ENCODE results near the gene PKIB. TPM values are rescaled to one million over a fixed set of nuclear protein-coding genes. Genes with fewer than 3 reads are reported as not detected.

PKIB gene
- total RNA-seq, 1 donor from 2014 or later, result 0.13 TPM

GRCh38 chr6:122709922-122710512 is 99.8 kb downstream of the PKIB start:
- no peak for DNase-seq (ENCODE audit: low read depth, low spot score)

GRCh38 chr6:122710908-122711635 is 100.9 kb downstream of the PKIB start:
- no peak for DNase-seq (ENCODE audit: low read depth, low spot score)

- no peak for DNase-seq (ENCODE audit: low read depth, low spot score)
These were observed 101.9 kb downstream of the PKIB start for GRCh38 chr6:122712093-122712447.

- no peak for DNase-seq (ENCODE audit: low read depth, low spot score)
These were observed 102.4 kb downstream of the PKIB start for GRCh38 chr6:122712448-122713137.

- no peak for DNase-seq (ENCODE audit: low read depth, low spot score)
These were observed 102.9 kb downstream of the PKIB start for GRCh38 chr6:122713138-122713537.

- DNase-seq (ENCODE audit: low read depth, low spot score), result no peak
These were observed 103.9 kb downstream of the PKIB start for GRCh38 chr6:122714059-122714458.

GRCh38 chr6:122715725-122716124 is 105.5 kb downstream of the PKIB start:
- no peak for DNase-seq (ENCODE audit: low read depth, low spot score)

GRCh38 chr6:122717350-122717749 is 107.1 kb downstream of the PKIB start:
- no peak for DNase-seq (ENCODE audit: low read depth, low spot score)

GRCh38 chr6:122718616-122719015 is 108.4 kb downstream of the PKIB start:
- no peak for DNase-seq (ENCODE audit: low read depth, low spot score)

GRCh38 chr6:122719176-122719575 is 109.0 kb downstream of the PKIB start:
- no peak for DNase-seq (ENCODE audit: low read depth, low spot score)

GRCh38 chr6:122722746-122723145 is 112.5 kb downstream of the PKIB start:
- no peak for DNase-seq (ENCODE audit: low read depth, low spot score)

GRCh38 chr6:122726649-122727048 is 116.4 kb downstream of the PKIB start:
- DNase-seq (ENCODE audit: low read depth, low spot score), result no peak

- DNase-seq (ENCODE audit: low read depth, low spot score), result no peak
These were observed 117.0 kb downstream of the PKIB start for GRCh38 chr6:122727244-122727643.

- no peak for DNase-seq (ENCODE audit: low read depth, low spot score)
These were observed 120.1 kb downstream of the PKIB start for GRCh38 chr6:122730334-122730733.

GRCh38 chr6:122730775-122731386 is 120.7 kb downstream of the PKIB start:
- DNase-seq (ENCODE audit: low read depth, low spot score), result no peak

GRCh38 chr6:122733259-122733658 is 123.1 kb downstream of the PKIB start:
- no peak for DNase-seq (ENCODE audit: low read depth, low spot score)

- no peak for DNase-seq (ENCODE audit: low read depth, low spot score)
These were observed 124.6 kb downstream of the PKIB start for GRCh38 chr6:122734529-122735395.

- no peak for DNase-seq (ENCODE audit: low read depth, low spot score)
These were observed 125.4 kb downstream of the PKIB start for GRCh38 chr6:122735582-122735981.

- no peak for DNase-seq (ENCODE audit: low read depth, low spot score)
These were observed 126.0 kb downstream of the PKIB start for GRCh38 chr6:122736163-122736562.

- DNase-seq (ENCODE audit: low read depth, low spot score), result no peak
These were observed 126.4 kb downstream of the PKIB start for GRCh38 chr6:122736616-122737015.

GRCh38 chr6:122740091-122740490 is 129.9 kb downstream of the PKIB start:
- DNase-seq (ENCODE audit: low read depth, low spot score), result no peak
